ENCODE measurements around the gene ZBTB4.

- TF ChIP-seq, protein P1, sequence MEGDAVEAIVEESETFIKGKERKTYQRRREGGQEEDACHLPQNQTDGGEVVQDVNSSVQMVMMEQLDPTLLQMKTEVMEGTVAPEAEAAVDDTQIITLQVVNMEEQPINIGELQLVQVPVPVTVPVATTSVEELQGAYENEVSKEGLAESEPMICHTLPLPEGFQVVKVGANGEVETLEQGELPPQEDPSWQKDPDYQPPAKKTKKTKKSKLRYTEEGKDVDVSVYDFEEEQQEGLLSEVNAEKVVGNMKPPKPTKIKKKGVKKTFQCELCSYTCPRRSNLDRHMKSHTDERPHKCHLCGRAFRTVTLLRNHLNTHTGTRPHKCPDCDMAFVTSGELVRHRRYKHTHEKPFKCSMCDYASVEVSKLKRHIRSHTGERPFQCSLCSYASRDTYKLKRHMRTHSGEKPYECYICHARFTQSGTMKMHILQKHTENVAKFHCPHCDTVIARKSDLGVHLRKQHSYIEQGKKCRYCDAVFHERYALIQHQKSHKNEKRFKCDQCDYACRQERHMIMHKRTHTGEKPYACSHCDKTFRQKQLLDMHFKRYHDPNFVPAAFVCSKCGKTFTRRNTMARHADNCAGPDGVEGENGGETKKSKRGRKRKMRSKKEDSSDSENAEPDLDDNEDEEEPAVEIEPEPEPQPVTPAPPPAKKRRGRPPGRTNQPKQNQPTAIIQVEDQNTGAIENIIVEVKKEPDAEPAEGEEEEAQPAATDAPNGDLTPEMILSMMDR (conservative IDR thresholded peaks at IDR 0.05; ENCODE audit: low read length): no peak
- no peak for TF ChIP-seq EZH2phosphoT487 (IDR thresholded peaks at IDR 0.05; ENCODE audit: borderline replicate concordance, low read depth, low read length)
These were observed 12.2 kb upstream of the ZBTB4 start for GRCh38 chr17:7491583-7491982.
